GM12865 (cell line): ENCODE measurements around the gene GPSM1.

Experiments used
- DNase-seq: peaks from one replicate; pipeline ENCODE4 v3.0.0; 2010; ENCODE audit warnings: low read depth
- H3K4me3 ChIP-seq: 2 replicates; pipeline ENCODE4 v1.5.1; 2011; ENCODE audit warnings: mild to moderate bottlenecking, low read depth, low read length, control low read depth
- CTCF ChIP-seq: IDR thresholded peaks from 2 replicates; pipeline ENCODE4 v1.5.1; 2011; ENCODE audit warnings: low read length, control low read depth, low read depth, inconsistent platforms; ENCODE audit not compliant: insufficient read depth; ENCODE audit errors: missing control alignments

Gene GPSM1

DNA sequence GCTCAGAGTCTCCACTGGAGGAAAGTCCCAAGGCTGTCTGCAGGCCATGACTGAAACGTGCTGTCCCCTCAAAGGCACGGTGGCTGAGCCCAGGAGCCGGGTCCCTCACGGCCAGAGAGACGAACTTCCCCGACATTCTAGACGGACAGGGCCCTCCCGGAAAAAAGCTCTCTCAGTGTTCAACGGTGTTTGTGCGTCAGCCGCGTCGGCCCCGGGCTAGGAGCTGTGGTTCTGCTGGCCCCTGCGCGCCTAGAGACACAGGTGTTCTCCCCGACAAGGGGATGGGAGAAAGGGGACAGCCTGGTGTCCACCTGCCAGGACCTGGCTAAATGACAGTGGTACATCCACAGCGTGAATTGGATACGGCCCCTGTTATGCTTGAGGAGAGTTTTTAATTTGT is 5.8 kb upstream of the GPSM1 start:
- H3K4me3 ChIP-seq: no peak overlapping the region
- no peak for DNase-seq
- TF ChIP-seq CTCF: no peak

DNA sequence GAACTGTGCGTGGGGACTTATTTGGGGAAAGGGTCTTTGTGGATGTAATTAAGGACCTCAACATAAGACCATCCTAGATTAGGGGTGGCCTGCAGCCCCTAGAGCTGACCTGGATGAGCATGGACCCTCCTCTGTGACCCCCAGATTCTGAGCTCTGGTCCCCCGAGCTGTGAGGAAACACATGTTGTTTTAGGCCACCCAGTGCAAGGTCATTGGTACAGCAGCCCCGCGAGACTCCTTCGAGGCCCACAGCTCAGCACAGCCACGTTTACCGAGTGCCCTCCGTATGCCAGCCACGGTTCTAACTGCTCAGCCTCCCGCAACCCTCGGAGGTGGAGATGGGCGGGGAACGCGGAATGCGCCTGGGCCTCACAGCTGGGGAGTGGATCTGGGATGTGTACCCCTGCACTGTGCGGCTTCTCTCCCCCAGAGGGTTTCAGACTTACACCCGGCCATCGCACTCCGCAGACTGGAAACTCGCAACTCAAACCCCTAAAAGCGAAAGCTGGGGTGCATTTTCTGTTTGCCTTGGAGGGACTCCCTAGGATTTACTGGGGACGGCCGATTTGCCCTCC is 4.5 kb upstream of the GPSM1 start:
- no peak for TF ChIP-seq CTCF
- no peak overlapping the region for H3K4me3 ChIP-seq
- no peak for DNase-seq

DNA sequence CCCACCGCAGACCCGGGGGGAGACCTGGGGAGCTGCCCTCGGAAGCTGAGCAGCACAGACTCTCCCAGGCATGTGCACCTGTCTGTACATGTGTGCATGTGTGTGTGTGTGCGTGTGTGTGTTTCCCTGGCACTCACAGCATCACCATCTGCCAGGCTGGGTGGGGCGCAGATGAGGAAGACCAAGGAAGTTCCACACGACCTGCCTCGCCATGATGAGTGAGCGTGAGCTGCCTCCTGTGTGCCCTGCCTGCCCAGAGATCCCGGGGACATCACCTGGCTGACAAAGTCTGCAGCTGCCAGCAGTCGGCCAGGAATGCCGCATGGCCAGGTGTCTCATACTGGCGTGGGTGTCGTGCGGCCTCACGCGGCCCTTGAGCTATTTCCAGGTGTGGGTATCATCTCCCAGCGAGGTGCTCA is 4.0 kb upstream of the GPSM1 start:
- no peak for DNase-seq
- H3K4me3 ChIP-seq: no peak overlapping the region
- TF ChIP-seq CTCF: no peak

- DNase-seq: no peak
- no peak for TF ChIP-seq CTCF
Measured at GRCh38 chr9:136324501-136325300, 2.6 kb upstream of the GPSM1 start.

DNA sequence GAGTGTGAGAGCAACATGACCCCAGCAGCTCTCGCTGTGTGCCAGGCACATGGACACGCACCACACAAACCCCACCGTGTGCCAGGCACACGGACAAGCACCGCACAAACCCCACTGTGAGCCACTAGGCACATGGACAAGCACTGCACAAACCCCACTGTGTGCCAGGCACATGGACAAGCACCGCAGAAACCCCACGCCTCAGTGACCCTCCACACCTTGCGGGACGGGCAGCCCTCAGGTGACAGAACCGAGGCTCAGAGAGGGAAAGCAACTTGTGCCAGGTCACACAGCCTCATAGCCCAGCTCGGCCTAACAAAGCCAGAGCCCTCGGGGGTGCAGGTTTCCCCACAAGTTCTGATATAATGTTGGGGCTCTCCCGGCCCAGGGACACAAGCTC is 2.0 kb upstream of the GPSM1 start:
- H3K4me3 ChIP-seq: no peak overlapping the region
- no peak for TF ChIP-seq CTCF
- no peak for DNase-seq

More at GRCh38 chr9:136324501-136325300, 2.6 kb upstream of the GPSM1 start:
- H3K4me3 ChIP-seq: no peak overlapping the region

DNA sequence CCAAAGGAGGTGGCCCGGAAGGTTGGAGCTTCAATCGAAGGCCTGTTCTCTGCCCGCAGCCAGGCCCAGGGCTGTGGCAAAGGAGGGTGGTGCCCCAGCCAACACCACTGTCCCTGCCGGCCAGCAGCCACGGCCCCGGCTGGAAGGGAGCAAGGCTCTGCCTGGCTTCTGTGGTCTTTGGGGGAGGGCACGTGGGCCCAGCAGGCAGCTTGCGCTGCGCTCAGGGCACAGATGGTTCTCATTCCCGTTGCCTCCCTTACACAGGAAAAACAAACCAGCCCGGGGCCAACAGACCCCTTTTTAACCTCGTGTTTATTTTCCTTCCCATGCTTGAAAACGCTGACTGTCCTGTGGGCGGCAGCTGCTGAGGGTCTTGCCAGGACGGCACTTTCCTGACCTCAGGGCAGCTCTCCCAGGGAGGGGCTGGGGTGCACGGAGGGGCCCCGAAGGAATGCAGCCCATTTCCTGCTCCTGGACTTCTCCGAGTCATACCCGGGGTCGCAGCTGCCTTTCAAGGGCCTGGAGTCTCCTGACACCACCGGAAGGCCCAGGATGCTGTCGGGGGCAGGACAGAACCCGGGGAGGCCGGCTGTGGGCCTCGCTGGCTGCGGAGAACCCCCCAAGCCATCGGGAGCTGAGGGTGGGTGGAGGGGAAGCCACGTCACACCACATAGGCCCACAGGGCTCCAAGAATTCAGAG is 1.1 kb upstream of the GPSM1 start:
- no peak for TF ChIP-seq CTCF
- H3K4me3 ChIP-seq: no peak overlapping the region
- DNase-seq: no peak
